ENCODE data around the gene AGO4.

DNA sequence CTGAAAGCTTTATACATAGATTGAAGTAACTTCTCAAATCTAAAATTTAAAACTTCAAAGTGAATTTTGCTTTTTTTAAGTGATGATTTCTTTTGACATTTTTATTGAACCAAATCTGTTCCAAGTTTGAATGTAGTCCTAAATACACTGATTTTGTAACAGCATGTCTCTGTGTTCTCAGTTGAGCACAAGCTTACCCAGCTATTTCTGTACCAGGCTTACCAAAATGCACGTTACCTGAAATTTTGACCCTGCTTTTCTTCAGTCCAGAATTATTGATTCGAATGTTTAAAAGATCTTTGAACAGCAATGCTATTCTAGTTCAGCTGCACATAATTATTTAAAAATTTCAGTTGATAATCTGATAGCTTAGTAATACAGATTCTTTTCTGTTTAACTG, 25.6 kb downstream of the AGO4 start:
- no peak for TF ChIP-seq EZH2 (IDR thresholded peaks at IDR 0.05)
- TF ChIP-seq POLR2AphosphoS5 (IDR thresholded peaks at IDR 0.05; ENCODE audit: borderline replicate concordance, low read depth, low read length): no peak
